HG02885 (cell line): ENCODE measurements around the gene GPSM3.
"Not testable (repeated sequence)": the region's sequence is repeated elsewhere in the genome, so short reads cannot be mapped to it uniquely, and the experiment has no call there.

Experiments used
- ATAC-seq: cut with Tn5 transposase; IDR thresholded peaks from one replicate; pipeline ENCODE4 v1.9.1; 2021; ENCODE audit warnings: mild to moderate bottlenecking; ENCODE audit not compliant: unreplicated experiment, poor library complexity

The GPSM3 gene

GRCh38 chr6:32152769-32153563 lies 39.5 kb downstream of the GPSM3 start:
- ATAC-seq = no peak

GRCh38 chr6:32151863-32152768 lies 40.3 kb downstream of the GPSM3 start, which contains the start of gene PRRT1:
TSS of gene PRRT1 (minus strand) at chr6:32151939. CDS start at chr6:32151827, 112 bp downstream.
- no peak for ATAC-seq

GRCh38 chr6:32151181-32151862 lies 41.1 kb downstream of the GPSM3 start:
- ATAC-seq = no peak

- no peak for ATAC-seq
Observed at GRCh38 chr6:32149932-32150870, 42.2 kb downstream of the GPSM3 start.

GRCh38 chr6:32149092-32149755 lies 43.2 kb downstream of the GPSM3 start:
- no peak for ATAC-seq

- no peak for ATAC-seq
Observed at GRCh38 chr6:32148289-32149091, 44.0 kb downstream of the GPSM3 start.

GRCh38 chr6:32147401-32148132 lies 44.9 kb downstream of the GPSM3 start:
- ATAC-seq = no peak

GRCh38 chr6:32146687-32147086 lies 45.8 kb downstream of the GPSM3 start:
- ATAC-seq = no peak

- no peak for ATAC-seq
Observed at GRCh38 chr6:32146287-32146686, 46.2 kb downstream of the GPSM3 start.

GRCh38 chr6:32144238-32144637 lies 48.2 kb downstream of the GPSM3 start:
- ATAC-seq = not testable (repeated sequence)
